Measurements from ENCODE around the gene REELD1.

GRCh38 chr4:146265950-146266490 lies 51.7 kb downstream of the REELD1 start:
- TF ChIP-seq EZH2 (IDR thresholded peaks at IDR 0.05; ENCODE audit: insufficient read depth, poor library complexity, severe bottlenecking): no peak
- TF ChIP-seq EZH2phosphoT487 (IDR thresholded peaks at IDR 0.05; ENCODE audit: insufficient read depth, low read depth): no peak

Data from GM23248 (cell line).